Upper lobe of left lung (tissue), 4 donors: ENCODE data around the gene USP37.

Experiments used
- CTCF ChIP-seq, 6 experiments: fragments of 450-650 bp in 4 of 6; fragments of 200-600 bp in 2 of 6; sonication (generic) in 2 of 6; IDR thresholded peaks; one replicate each; pipeline ENCODE4 v1.5.1; 2016 to 2019; ENCODE audit warnings: antibody characterized with exemption in 6 of 6
- POLR2A ChIP-seq, 4 donors: fragments of 450-650 bp; IDR thresholded peaks; one replicate each; pipeline ENCODE4 v1.5.1; 2016 to 2017; ENCODE audit warnings: antibody characterized with exemption in 4 of 4, mild to moderate bottlenecking in 2 of 4

DNA sequence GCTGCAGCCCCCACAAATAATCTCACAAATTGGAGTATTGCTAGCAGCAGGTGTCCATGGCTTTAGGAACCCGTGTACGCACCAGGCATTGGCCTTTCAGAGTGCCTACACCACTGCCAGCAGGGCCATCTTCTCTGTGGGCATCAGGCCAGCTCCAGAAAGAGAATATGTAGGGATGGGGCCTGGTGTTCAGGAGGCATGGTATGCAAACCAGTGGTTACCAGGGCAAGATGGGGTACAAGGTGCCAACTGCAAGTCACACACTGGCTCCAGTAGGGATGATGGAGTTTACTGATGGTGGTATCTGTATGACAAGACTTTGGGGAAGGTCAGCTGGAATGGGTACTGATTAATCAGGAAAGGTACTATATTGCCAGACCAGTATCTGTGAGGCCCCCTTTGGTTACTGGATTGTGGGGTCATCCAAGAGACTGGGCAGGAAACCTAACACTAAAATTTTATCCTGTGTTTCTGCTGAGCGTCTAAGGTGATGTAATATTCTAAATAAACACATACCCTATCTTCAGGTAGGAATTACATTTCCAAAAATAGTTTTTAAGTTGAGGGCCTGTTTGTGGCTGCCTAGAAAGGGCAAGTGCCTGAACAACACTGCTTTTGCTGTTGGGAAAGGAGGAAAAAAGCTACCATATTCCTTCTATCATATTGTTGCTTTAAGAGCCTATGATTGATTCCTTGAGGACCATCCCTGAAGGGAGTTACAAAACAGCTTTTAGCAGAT is 9.5 kb upstream of the USP37 start:
- TF ChIP-seq POLR2A (IDR thresholded peaks at IDR 0.05) (no peak), CTCF (IDR thresholded peaks at IDR 0.05) (no peak)
